Spleen (tissue), 11 donors: ENCODE results near the gene CALCOCO1. TPM values are rescaled to one million over a fixed set of nuclear protein-coding genes. Genes with fewer than 3 reads are reported as not detected.

Experiments used
- DNase-seq: peaks from one replicate; pipeline ENCODE4 v3.0.0-alpha.2; 2020
- H3K27ac ChIP-seq, 8 donors: fragments of 200-600 bp; sonication (generic) in 7 of 8; 1 replicate in 4 of 8; 2 replicates in 4 of 8; pipeline versions ENCODE4 v1.5.0 to v1.8.0; 2016 to 2021; ENCODE audit warnings: inconsistent platforms in 4 of 8, mild to moderate bottlenecking in 4 of 8, moderate library complexity in 1 of 8
- H3K27me3 ChIP-seq, 7 donors: fragments of 200-600 bp; sonication (generic) in 6 of 7; replicated peaks in 1 of 7; 1 replicate in 4 of 7; 2 replicates in 3 of 7; pipeline versions ENCODE4 v1.5.0 to v1.8.0; 2016 to 2021; ENCODE audit warnings: inconsistent platforms in 3 of 7, mild to moderate bottlenecking in 1 of 7
- H3K36me3 ChIP-seq, 6 donors: fragments of 200-600 bp; sonication (generic) in 5 of 6; 1 replicate in 4 of 6; 2 replicates in 2 of 6; pipeline versions ENCODE4 v1.5.0 to v1.8.0; 2016 to 2021; ENCODE audit warnings: inconsistent platforms in 2 of 6
- H3K4me1 ChIP-seq, 6 donors: fragments of 200-600 bp; sonication (generic) in 5 of 6; 1 replicate in 3 of 6; 2 replicates in 3 of 6; pipeline versions ENCODE4 v1.5.0 to v1.8.0; 2016 to 2021; ENCODE audit warnings: inconsistent platforms in 3 of 6
- H3K4me3 ChIP-seq, 8 donors: fragments of 200-600 bp; sonication (generic) in 7 of 8; 1 replicate in 4 of 8; 2 replicates in 4 of 8; pipeline versions ENCODE4 v1.5.0 to v1.8.0; 2016 to 2021; ENCODE audit warnings: inconsistent platforms in 4 of 8, mild to moderate bottlenecking in 4 of 8, moderate library complexity in 2 of 8
- H3K9me3 ChIP-seq, 8 donors: fragments of 200-600 bp; sonication (generic) in 7 of 8; 1 replicate in 4 of 8; 2 replicates in 4 of 8; pipeline versions ENCODE4 v1.5.0 to v1.8.0; 2016 to 2021; ENCODE audit warnings: inconsistent platforms in 4 of 8
- CTCF ChIP-seq, 11 experiments: fragments of 200-600 bp in 7 of 11; fragments of 450-650 bp in 4 of 11; sonication (generic) in 4 of 11; IDR thresholded peaks in 8 of 11; conservative IDR thresholded peaks in 3 of 11; 1 replicate in 7 of 11; 2 replicates in 4 of 11; pipeline versions ENCODE4 v1.4.0 to v1.8.0; 2016 to 2021; ENCODE audit warnings: antibody characterized with exemption in 11 of 11, inconsistent platforms in 4 of 11, mild to moderate bottlenecking in 1 of 11
- POLR2A ChIP-seq, 3 donors: fragments of 450-650 bp; IDR thresholded peaks; one replicate each; pipeline ENCODE4 v1.5.1; 2017; ENCODE audit warnings: antibody characterized with exemption in 3 of 3, mild to moderate bottlenecking in 1 of 3
- POLR2AphosphoS5 ChIP-seq, 3 donors: sonication (generic); formaldehyde crosslinking; IDR thresholded peaks; one replicate each; pipeline ENCODE4 v1.5.1; 2017; ENCODE audit warnings: antibody characterized with exemption in 3 of 3
- WGBS, 5 donors: extraction: QIAGEN DNeasy Blood & Tissue Kit in 3 of 5; methylation state at CpG; one replicate each; pipeline versions ENCODE4 v1.1.5 to v1.1.7; 2013 to 2018; 5-methylcytosine and 5-hydroxymethylcytosine counted together
- intact Hi-C: fragments of 100-400 bp; cut with DNase I; formaldehyde crosslinking; loops from one replicate; pipeline ENCODE4 v1.15.0; 2023; ENCODE audit warnings: low total_unique reads
- polyA plus RNA-seq, 3 donors: library from polyadenylated mRNA; stranded (reverse); fragments of 200-250 nt; gene quantifications; one replicate each; pipeline ENCODE4 v1.2.1, GENCODE V29; 2013
- total RNA-seq, 7 donors: library from RNA; depleted of rRNA in 3 of 7; stranded (reverse); fragments of >200 nt in 3 of 7; fragmentation: NEBNext Ultra II Directional in 4 of 7; extraction: Animal tissue kit (Norgen Biotek cat#: 25700) in 4 of 7; gene quantifications; one replicate each; pipeline versions ENCODE4 v1.1.0 to v1.2.1, GENCODE V29; 2016 to 2021
- donor health status: healthy with polysubstance abuse.
- donor health status: DM: no; HTN: no; CAD: no; lungs with moderate emphysema.
- donor health status: DM: no; HTN: no; CAD: no.
- donor health status: Bipolar disorder and iron deficiency.
- donor health status: healthy.
- donor health status: DM: no; HTN: no; CAD: no.
- donor health status: DM: yes; HTN: yes; CAD: no.

Gene CALCOCO1
- total and polyA plus RNA-seq, 10 donors: 31.0 to 186 (median 120) TPM

- peaks cover 5 to 80% (median 42%) of the 10 kb centered on the region in 7 donors for H3K27me3 ChIP-seq
- DNase-seq: no peak
- 74 to 80% (median 75%) methylated on average over 14 of the region's 14 CpGs for WGBS, 5 donors
These were observed 10.0 kb upstream of the CALCOCO1 start for GRCh38 chr12:53737093-53737808.

DNA sequence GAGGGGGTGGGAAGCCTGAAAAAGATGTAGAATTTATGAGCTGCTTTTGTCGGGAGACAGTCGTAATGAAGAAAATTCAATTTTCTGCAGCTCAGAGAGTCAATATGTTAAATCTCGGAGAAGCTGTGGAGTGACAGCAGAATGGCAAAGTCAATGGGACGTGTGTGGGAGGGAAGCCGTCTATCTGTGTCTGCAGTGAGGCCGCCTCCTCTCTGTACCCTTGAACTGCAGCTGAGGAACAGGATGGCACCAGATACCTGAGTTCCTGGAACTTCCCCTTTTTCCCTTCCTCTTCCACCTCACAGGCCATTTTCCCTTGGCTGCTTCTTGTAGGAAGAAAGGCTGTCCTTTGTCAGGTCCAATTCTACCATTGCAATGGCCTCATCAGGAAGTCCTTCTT lies 9.3 kb upstream of the CALCOCO1 start:
- TF ChIP-seq CTCF (IDR thresholded peaks at IDR 0.05 in 8 of 11, conservative IDR thresholded peaks at IDR 0.05 in 3 of 11): no peak
- no peak for TF ChIP-seq POLR2AphosphoS5 (IDR thresholded peaks at IDR 0.05)
- Histone ChIP-seq H3K36me3 (no peaks in the 10 kb centered on the region), H3K27ac (no peak overlapping the region), H3K9me3 (no peaks in the 10 kb centered on the region), H3K4me1 (peaks cover 11 to 27% (median 21%) of the 10 kb centered on the region in 6 donors), H3K27me3 (peaks cover 5 to 73% (median 42%) of the 10 kb centered on the region in 7 donors), H3K4me3 (no peak overlapping the region)
- DNase-seq: no peak
- 68 to 86% (median 78%) methylated on average over 6 of the region's 6 CpGs for WGBS, 5 donors
- intact Hi-C loops: no loop called here

More at GRCh38 chr12:53737093-53737808, 10.0 kb upstream of the CALCOCO1 start:
- no peaks in the 10 kb centered on the region for H3K36me3 ChIP-seq
- H3K27ac ChIP-seq: no peak overlapping the region
- TF ChIP-seq CTCF (IDR thresholded peaks at IDR 0.05 in 8 of 11, conservative IDR thresholded peaks at IDR 0.05 in 3 of 11) (no peak), POLR2AphosphoS5 (IDR thresholded peaks at IDR 0.05) (no peak), POLR2A (IDR thresholded peaks at IDR 0.05) (no peak)
- intact Hi-C loops: no loop called here
- peaks cover 11 to 27% (median 21%) of the 10 kb centered on the region in 6 donors for H3K4me1 ChIP-seq
- H3K9me3 ChIP-seq: no peaks in the 10 kb centered on the region
- H3K4me3 ChIP-seq: no peak overlapping the region

DNA sequence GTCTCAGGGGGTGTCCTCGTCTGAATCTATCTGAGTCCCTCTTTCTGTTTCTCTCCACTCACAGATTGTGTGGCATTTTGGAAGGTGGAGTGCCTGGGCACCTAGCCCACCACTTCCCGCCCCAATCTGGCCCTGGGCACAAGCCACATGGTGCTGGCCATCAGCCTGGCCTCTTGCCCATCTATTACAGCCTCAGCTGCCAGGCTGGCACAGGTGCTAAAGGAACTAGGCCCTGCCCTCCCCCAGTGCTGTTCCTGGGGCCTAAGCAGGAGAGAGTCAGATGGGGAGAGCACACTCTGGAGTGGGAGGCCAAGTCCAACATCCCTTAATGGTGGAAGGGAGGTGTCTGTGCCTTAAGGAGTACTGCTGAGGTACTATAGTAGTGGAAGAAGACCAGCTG lies 8.3 kb upstream of the CALCOCO1 start:
- intact Hi-C loops: no loop called here
- Histone ChIP-seq H3K27ac (no peak overlapping the region), H3K27me3 (peaks cover 5 to 63% (median 36%) of the 10 kb centered on the region in 7 donors), H3K36me3 (no peaks in the 10 kb centered on the region), H3K9me3 (no peaks in the 10 kb centered on the region), H3K4me1 (peaks cover 11 to 27% (median 21%) of the 10 kb centered on the region in 6 donors), H3K4me3 (no peak overlapping the region)
- TF ChIP-seq POLR2AphosphoS5 (IDR thresholded peaks at IDR 0.05): no peak
- no peak for TF ChIP-seq CTCF (IDR thresholded peaks at IDR 0.05 in 8 of 11, conservative IDR thresholded peaks at IDR 0.05 in 3 of 11)
- WGBS, 5 donors: 57 to 75% (median 72%) methylated on average over 2 of the region's 2 CpGs
- DNase-seq: no peak

- TF ChIP-seq CTCF (IDR thresholded peaks at IDR 0.05 in 8 of 11, conservative IDR thresholded peaks at IDR 0.05 in 3 of 11): no peak
- TF ChIP-seq POLR2AphosphoS5 (IDR thresholded peaks at IDR 0.05): no peak
- no peak for TF ChIP-seq POLR2A (IDR thresholded peaks at IDR 0.05)
- intact Hi-C loops: no loop called here
- 87 to 92% (median 90%) methylated on average over 9 of the region's 9 CpGs for WGBS, 5 donors
- peaks cover 10 to 16% (median 14%) of the 10 kb centered on the region in 6 donors for H3K4me1 ChIP-seq
- H3K4me3 ChIP-seq: no peak overlapping the region
- H3K36me3 ChIP-seq: no peaks in the 10 kb centered on the region
- H3K27ac ChIP-seq: no peak overlapping the region
- H3K27me3 ChIP-seq: peaks cover 0 to 51% (median 25%) of the 10 kb centered on the region in 7 donors
- no peaks in the 10 kb centered on the region for H3K9me3 ChIP-seq
- no peak for DNase-seq
These were observed 7.2 kb upstream of the CALCOCO1 start for GRCh38 chr12:53734425-53734824.
